SK-MEL-5 (cell line): ENCODE data around the gene SLC1A5. TPM values are rescaled to one million over a fixed set of nuclear protein-coding genes. Genes with fewer than 3 reads are reported as not detected.
A peak's percentile ranks its signal among the peaks of the same experiment; 100 is the strongest.
"Not testable (repeated sequence)": the region's sequence is repeated elsewhere in the genome, so short reads cannot be mapped to it uniquely, and the experiment has no call there.

ENCODE experiments used
- DNase-seq: peaks from one replicate; pipeline ENCODE4 v3.0.0-alpha.2; 2016; ENCODE audit warnings: low read depth, low spot score
- in situ Hi-C: cut with HindIII; loops from 2 replicates; pipeline ENCODE4 v1.10.0; 2016; ENCODE audit warnings: low sequenced_read_pairs, high pct_unique_total_duplicates, low pct_unique_long_range_greater_than_20kb
- polyA plus RNA-seq, 2 experiments: library from polyadenylated mRNA; depleted of rRNA; stranded (reverse); fragments of >200 nt; gene quantifications; 2 replicates each; pipeline ENCODE4 v1.2.3, GENCODE V29; 2015
- total RNA-seq: library from RNA; depleted of rRNA; stranded (reverse); fragments of >200 nt; shearing (Covaris generic); gene quantifications from 2 replicates; pipeline ENCODE4 v1.2.3, GENCODE V29; 2014; rRNA removed

The SLC1A5 gene
- total RNA-seq, result 90.2 and 105 TPM in 2 replicates
- polyA plus RNA-seq (2015; cell fraction: cytosol; rRNA removed), result 221 and 258 TPM in 2 replicates
- polyA plus RNA-seq (2015; cell fraction: nucleus; rRNA removed), result 61.7 and 70.8 TPM in 2 replicates

DNA sequence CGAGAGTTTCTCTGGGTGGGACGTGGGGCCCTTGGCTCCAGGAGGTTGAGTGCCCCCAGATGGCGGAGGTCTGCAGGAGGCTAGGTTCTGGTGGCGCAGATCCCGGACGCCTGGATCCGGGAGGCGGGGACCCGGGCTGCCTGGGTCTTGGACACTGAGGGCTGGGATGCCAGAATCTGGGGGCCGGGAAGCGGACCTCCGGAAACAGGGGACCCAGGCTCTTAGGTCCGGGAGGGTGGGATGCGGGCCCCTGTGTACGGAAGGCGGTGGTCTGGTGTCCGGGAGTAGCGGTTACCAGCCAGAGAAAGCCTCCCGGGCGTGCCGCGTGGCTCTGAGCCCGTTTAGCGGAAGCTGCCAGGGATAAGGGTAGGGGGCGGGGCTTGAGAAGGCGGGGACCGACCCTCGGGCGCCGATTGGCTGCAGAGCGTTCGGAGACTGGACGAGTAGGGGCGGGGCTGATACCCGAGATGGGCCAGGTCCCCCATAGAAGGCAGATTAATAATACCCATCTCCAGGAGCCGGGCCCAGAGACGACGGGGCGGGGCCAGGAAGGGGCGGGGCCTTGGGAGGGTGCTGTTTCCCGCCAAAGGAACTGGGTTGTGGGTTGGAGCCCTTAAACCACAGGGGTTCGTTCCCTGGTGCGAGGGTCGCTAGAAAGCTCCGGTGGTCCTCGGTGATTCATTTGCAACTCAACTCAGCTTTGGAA is at the start of gene SLC1A5:
Gene SLC1A5 (minus strand): TSS at position 333 of the 706 bp plus-strand sequence. CDS start 629 bp downstream, outside the sequence.
- in situ Hi-C loops, result no loop called here
- DNase-seq, result peak; percentile 96

DNA sequence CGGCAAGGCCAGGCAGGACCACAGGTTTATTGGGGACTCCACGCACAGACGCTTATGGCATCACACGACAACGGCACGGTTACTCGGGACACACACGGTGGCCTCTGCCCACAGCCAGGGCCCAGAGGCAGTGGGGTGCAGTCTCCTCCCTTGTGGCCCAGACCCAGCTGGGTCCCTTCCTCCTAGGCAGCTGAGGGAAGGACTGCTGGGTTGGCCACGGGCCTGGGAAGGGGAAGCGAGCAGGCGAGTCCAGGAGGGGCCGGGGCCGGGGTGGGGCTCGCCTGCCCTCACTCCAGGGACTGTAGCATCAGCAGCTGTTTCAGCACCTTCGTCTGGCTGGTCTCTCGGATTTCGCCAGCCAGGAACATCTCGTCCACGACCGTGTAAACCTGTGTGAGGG is 49.8 kb upstream of the SLC1A5 start:
- in situ Hi-C loops, result no loop called here
- no peak for DNase-seq

DNA sequence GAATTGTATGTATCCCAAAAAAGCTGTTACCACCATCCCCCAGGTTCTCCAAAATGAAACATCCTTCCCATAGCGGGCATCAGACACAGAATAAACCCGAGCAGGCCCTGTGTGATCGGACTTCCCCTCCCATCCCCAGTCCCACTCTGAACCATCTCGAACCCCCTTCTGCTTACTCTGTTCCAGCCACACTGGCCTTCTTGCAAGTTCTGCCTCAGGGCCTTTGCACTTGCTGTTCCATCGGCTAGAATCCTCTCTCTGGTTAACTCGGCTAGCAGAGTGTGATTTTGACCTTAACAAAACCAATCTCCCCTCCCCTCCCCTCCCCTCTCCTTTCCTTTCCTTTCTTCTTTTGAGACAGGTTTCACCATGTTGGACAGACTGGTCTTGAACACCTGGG is 46.6 kb upstream of the SLC1A5 start:
- in situ Hi-C loops, result no loop called here
- no peak for DNase-seq

DNA sequence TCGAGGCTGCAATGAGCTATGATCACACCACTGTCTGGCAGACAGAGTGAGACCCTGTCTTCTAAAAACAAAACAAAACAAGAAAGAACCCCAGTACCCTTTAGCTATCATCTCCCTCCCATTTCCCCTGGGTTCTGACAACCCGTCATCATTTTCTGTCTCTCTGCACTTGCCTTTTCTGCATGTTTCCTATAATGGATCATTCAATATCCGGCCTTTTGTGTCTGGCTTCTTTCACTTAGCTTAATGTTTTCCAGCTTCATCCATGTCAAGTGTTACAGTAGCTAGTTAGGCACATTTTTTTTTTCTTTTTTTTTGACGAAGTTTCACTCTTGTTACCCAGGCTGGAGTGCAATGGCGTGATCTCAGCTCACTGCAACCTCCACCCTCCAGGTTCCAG is 45.7 kb upstream of the SLC1A5 start:
- no peak for DNase-seq
- in situ Hi-C loops, result no loop called here

DNA sequence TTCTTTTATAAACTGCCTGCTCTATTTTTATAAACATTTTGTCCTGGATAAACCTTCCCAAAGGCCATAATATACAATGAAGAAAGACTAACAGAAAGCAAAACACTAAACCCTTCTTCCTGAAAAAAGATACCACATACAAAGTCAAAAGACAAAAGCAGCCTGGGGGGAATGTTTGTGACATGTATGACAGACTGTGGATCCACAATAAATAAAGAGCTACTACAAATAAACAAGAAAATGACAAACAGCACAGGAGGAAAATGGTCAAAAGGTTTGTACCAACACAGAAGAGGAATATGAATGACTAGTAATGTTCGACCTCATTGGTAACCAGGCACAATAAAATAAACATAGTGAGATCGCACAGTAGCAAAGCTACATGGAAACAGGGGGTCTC is 42.5 kb upstream of the SLC1A5 start:
- in situ Hi-C loops, result no loop called here
- no peak for DNase-seq

DNA sequence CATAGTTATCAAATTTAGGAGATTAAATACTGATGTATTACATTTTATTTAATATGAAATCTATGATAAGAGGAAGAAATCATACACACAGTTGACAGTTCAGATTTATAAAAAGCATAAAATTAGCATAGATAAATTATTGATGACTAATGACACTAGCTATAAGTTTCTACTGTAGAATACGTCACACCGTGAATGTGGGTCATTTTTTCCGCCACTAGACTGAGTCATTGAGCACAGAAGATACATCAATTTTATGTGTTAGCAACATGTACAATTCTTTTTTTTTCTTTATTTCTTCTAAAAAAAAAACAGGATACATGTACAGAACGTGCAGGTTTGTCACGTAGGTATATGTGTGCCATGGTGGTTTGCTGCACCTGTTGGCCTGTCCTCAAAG is 40.1 kb upstream of the SLC1A5 start:
- in situ Hi-C loops, result no loop called here
- no peak for DNase-seq

DNA sequence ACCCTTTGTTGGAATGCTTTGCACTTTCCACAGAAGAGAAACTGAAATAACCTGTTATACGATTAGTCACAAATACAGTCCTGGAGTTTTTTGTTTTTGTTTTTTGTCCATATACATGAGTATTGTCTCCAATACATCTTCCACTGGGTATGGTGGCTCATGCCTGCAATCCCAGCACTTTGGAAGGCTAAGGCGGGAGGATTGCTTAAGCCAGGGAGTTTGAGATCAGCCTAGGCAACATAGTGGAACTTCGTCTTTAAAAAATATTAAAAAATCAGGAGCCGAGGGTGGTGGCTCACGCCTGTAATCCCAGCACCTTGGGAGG is 37.3 kb upstream of the SLC1A5 start:
- DNase-seq, result no peak
- in situ Hi-C loops, result no loop called here

DNA sequence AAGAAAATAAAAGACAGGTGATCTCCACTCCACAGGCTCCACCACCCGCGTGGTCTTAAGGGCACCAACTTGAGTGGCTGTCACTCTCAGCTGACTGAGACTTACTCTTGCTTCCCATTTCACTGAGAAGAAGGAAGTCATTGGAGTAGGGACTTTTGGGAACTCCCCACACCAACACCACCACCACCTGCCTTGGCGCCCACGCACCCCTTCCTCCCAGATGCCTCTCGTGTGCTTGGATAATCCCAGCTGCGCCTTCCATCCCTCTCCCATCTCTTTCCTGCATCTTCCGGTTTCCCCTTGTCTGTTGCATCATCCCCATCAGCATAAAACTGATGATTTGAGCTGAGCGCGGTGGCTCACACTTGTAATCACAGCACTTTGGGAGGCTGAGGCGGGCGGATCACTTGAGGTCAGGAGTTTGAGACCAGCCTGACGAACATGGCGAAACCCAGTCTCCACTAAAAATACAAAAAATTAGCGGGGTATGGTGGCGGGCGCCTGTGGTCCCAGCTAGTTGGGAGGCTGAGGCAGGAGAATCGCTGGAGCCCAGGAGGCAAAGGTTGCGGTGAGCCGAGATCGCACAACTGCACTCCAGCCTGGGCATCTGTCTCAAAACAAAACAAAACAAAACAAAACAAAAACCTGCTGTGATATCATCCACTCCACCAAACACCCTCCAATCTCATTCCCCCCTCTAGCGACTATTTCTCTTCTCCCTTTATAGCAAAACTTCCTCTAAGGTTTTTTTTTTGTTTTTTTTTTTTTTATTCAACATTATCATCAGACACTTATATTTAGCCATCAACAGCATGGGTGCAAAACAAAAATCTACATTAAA is 36.7 kb upstream of the SLC1A5 start:
- DNase-seq, result no peak
- in situ Hi-C loops, result no loop called here

DNA sequence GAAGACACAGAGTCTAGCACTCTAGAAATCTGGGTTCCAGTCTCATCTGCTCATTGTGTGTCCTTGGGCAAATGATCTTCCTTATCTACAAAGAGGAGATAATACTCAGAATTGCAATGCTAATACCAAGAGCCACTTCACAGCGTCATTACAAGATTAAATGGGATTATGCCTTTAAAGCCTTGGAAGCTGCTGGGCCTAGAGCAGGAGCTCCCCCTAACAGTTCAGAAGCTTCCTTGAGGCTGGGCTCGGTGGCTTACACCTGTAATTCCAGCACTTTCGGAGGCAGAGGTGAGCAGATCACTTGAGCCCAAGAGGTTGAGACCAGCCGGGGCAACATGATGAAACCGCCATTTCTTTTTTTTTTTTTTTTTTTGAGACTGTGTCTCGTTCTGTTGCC is 34.7 kb upstream of the SLC1A5 start:
- in situ Hi-C loops, result no loop called here
- DNase-seq, result no peak

DNA sequence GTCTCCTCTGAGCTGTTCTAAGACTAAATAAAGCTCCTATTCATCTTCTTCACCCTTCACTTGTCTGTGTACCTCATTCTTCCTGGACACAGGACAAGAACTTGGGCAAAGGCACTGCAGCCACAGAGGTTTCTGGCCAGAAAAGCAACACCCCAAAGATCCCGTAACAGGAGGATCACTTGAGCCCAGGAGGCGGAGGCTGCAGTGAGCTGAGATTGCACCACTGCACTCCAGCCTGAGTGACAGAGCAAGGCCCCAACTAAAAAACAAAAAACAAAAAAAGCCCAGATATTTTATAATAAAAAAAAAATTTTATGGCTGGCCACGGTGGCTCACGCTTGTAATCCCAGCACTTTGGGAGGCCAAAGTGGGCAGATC is 34.0 kb upstream of the SLC1A5 start:
- in situ Hi-C loops, DNase-seq: not testable (repeated sequence)

DNA sequence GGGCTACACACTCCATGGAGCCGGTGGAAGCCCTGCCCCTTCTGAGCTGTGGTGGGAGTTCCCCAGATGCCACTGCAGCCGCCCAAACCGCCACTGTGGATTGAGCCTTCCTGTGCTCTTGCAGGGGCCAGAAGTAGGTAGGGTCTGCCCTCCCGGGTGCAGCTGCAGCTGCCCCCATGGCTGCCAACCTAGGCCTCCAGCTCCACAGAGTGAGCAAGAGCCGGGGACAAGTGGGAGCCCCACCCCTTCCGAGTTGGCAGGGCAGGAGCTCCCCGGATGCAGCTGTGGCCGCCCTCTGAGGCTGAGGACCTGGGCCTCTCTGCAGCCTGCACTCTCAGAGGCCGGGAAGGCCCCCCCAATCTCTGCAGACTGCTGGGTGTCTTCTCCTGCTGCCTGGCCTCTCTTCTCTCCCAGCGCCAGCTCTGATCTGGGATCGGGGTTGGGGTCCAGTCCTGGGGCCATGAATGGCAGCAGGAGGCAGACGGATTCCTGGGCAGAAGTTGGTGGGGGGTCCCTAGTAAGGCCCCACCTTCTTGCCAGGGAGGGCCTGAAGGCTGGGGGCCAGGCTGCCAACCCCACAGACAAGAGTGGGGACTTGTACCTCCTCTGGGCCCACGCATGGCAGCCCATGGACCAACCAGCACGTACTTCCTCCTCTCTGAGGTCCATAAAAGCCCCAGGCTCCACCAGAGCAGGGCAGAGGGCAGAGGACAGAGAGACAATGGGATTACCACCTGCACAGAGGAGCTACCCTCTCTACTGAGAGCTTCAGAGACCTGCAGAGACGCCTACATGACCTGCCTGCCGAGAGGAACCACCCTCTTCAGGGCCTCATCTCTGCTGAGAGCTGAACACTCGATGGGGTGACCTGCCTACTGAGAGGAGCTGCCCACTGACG is 33.4 kb upstream of the SLC1A5 start:
- in situ Hi-C loops, result no loop called here
- no peak for DNase-seq

DNA sequence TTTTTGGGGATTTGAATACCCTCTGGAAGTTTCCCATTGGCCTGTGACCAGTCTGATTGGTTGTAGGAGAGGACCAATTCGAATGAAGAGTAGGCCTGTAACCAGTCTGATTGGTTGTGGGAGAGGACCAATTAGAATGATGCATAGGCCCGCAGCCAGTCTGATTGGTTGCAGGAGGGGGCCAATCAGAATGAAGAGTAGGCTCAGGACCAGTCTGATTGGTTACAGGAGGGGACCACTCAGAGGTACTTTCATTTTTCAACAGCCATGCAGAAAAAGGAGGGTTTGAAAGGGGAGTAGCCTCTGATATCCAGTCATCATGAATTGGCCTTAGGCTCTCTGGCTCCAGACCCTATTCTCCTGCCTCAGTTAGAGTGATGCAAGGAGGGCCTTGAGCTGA is 30.4 kb upstream of the SLC1A5 start:
- peak; percentile 37 for DNase-seq
- in situ Hi-C loops, result no loop called here

DNA sequence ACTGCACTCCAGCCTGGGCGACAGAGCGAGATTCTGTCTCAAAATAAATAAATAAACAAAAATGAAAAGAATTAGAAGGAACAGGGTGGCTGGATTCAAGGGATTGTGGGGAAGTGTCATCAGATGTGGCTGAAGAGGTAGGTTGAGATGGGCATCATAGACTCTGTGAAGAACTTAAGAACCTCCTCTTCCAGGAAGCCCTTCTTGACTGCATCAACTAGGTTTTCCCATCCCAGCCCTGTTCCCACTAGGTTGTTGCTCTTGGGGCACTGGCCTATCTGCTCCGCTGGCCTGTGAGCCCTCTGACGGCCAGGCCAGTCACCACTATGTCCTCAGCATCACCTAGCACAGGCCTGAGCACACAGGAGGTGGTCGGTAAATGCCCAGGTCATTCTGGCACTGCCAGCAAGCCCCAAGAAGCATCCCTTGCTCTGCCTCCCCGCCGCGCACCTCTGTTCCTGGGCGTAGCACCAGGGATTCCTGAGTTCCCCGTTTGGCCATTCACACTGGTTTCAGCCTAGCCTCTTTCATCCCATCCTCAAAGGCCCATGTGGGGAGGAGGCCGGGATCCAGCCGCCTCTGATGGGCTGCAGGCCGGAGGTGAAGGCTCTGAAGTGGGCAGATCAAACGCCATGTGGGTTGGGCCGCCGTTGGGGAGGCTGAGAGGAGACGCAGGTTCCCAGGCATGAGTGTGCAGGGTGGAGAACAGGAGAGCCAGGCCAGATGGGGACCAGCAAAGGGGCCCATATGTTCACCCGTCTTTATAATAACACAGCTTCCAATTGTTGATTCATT is 27.6 kb upstream of the SLC1A5 start:
- no peak for DNase-seq
- in situ Hi-C loops, result no loop called here

DNA sequence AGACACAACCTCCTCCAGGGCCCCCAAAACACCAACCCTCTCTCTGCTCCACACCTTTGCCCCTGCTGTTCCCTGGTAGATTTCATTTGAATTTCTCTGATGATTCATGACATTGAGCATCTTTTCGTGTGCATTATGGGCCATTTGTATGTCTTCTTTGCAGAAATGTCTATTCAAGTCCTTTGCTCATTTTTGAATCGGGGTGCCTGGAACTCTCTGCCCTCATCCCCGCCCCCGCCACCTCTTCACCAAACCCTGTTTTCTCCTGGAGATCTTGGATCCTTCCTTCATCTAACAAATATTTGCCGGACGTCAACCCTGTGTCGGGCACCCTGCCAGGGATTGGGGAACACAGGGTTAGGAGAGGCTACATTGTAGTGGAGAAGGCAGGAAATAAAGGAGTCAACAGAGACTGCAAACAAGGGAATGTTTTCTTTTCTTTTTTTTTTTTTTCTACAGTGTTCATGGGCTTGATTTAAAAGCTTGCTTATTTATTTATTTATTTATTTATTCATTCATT is 25.5 kb upstream of the SLC1A5 start:
- no peak for DNase-seq
- in situ Hi-C loops, result no loop called here

DNA sequence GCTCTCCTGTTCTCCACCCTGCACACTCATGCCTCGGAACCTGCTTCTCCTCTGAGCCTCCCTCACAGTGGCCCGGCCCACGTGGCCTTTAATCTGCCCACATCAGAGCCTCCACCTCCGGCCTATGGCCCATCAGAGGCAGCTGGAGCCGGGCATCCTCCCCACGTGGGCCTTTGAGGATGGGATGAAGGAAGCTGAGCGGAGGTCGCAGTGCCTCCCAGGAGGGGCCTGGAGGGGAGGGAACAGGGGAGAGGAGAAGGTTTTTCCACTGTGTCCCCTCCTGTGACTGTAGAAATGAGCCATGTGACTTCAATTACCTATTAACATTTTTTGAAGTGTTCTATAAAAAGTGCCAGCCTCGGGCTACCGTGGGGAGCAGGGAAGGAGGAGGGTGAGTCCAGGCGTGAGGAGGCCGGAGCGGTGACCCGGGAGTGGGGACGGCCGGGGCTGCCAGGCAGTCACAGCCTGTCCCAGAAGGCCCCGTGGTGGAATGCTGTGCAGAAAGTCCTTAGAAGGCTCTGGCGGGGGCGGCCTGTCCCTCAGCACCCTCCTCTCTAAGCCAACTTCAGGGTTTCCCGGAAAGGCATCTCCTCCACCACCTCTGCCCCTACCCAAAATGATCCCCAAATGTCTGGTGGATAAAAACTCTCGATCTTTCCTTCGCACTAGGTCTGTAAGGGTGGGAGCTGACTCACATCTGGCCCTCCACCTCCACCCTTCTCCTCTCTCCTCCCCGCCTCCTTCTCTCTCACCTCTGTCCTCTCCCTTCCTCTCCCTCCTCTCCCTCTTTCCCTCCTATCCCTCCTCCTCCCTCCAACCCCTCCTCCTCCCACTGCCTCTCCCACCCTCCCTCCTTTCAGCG is 24.8 kb upstream of the SLC1A5 start:
- DNase-seq, result no peak
- in situ Hi-C loops, result no loop called here

DNA sequence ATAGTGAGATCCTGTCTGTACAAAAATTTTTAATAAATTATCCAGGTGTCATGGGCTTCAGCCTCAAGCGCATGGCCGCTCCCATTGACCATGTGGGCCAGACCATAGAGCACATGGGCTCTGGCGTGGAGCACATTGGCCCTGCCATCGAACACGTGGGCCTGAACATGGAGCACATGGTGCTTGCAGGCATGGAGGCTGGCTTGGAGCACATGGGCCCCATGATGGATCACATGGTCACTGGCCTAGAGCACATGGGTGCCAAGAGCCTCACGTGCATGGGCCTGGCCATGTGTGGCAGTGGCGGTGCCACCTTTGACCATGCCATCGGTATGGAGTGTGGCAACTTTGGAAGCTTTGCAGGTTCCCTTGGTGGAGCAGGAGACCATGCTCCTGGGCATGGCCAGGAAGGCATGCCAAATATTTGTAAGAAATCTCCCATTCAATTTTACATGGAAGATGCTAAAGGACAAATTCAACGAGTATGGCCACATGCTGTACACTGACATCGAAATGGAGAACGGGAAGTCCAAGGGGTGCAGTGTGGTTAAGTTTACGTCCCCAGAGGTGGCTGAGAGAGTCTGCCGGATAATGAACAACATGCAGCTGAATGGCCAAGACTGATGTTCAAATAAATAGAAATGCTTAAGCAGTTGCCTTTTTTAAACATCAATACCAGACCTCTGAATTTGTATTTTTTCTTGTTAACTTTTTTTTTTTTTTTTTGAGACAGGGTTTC is 21.3 kb upstream of the SLC1A5 start:
- in situ Hi-C loops, result no loop called here
- DNase-seq, result no peak
